Natural killer cell (primary cell): Measurements from ENCODE around the gene CD248. TPM values are rescaled to one million over a fixed set of nuclear protein-coding genes. Genes with fewer than 3 reads are reported as not detected.

ENCODE experiments used
- ATAC-seq, 3 donors: fragments of 150-1000 bp in 2 of 3; fragments of 200-7000 bp in 1 of 3; cut with Tn5 transposase; 1 replicate in 1 of 3; 2 replicates in 2 of 3; pipeline ENCODE4 v1.10.0; 2021; ENCODE audit warnings: mild to moderate bottlenecking in 2 of 3, moderate library complexity in 2 of 3
- DNase-seq, 2 donors: peaks; one replicate each; pipeline versions ENCODE4 v3.0.0 to v3.0.0-alpha.2; 2013 to 2021; ENCODE audit warnings: mixed read lengths in 1 of 2
- H3K27ac ChIP-seq: one replicate; pipeline ENCODE4 v1.5.1; 2013; ENCODE audit warnings: mild to moderate bottlenecking, low read length
- H3K27me3 ChIP-seq: one replicate; pipeline ENCODE4 v1.6.1; 2013; ENCODE audit warnings: low read length; ENCODE audit not compliant: control insufficient read depth, insufficient read depth
- H3K36me3 ChIP-seq: one replicate; pipeline ENCODE4 v1.6.1; 2013; ENCODE audit warnings: low read length; ENCODE audit not compliant: control insufficient read depth, insufficient read depth
- H3K4me1 ChIP-seq: one replicate; pipeline ENCODE4 v1.6.1; 2013; ENCODE audit warnings: low read length; ENCODE audit not compliant: control insufficient read depth, insufficient read depth
- H3K4me3 ChIP-seq: one replicate; pipeline ENCODE4 v1.5.1; 2013; ENCODE audit warnings: low read length
- H3K9me3 ChIP-seq: one replicate; pipeline ENCODE4 v1.6.1; 2013; ENCODE audit warnings: low read length; ENCODE audit not compliant: control insufficient read depth, insufficient read depth
- H3K27ac Mint-ChIP-seq, 2 donors: one replicate each; pipeline ENCODE4 v1.8.0; 2022; ENCODE audit warnings: mild to moderate bottlenecking in 2 of 2, mixed read lengths in 2 of 2, moderate library complexity in 1 of 2
- H3K27me3 Mint-ChIP-seq, 2 donors: one replicate each; pipeline ENCODE4 v1.8.0; 2022; ENCODE audit warnings: low read depth in 2 of 2, mixed read lengths in 2 of 2
- H3K36me3 Mint-ChIP-seq: one replicate; pipeline ENCODE4 v1.8.0; 2022; ENCODE audit warnings: mixed read lengths
- H3K4me1 Mint-ChIP-seq, 2 donors: one replicate each; pipeline ENCODE4 v1.8.0; 2022; ENCODE audit warnings: mixed read lengths in 2 of 2
- H3K4me3 Mint-ChIP-seq: one replicate; pipeline ENCODE4 v1.8.0; 2022; ENCODE audit warnings: mild to moderate bottlenecking, moderate library complexity, mixed read lengths
- H3K9me3 Mint-ChIP-seq, 2 donors: one replicate each; pipeline ENCODE4 v1.8.0; 2022; ENCODE audit warnings: mixed read lengths in 2 of 2
- WGBS: methylation state at CpG from one replicate; pipeline ENCODE4 v1.1.7; 2013; ENCODE audit warnings: missing lambda C conversion rate; ENCODE audit not compliant: insufficient coverage; 5-methylcytosine and 5-hydroxymethylcytosine counted together
- intact Hi-C: fragments of 100-400 bp; cut with micrococcal nuclease; formaldehyde crosslinking; loops from one replicate; pipeline ENCODE4 v1.14.2; 2022
- total RNA-seq, 4 donors: library from RNA; stranded (reverse); fragments of 120-200 nt in 1 of 4; gene quantifications; one replicate each; pipeline versions ENCODE4 v1.2.3 to v1.2.4, GENCODE V29; 2013 to 2022
- TF ChIP-seq, protein P1 (sequence below): fragments of 200-600 bp; IDR thresholded peaks from one replicate; pipeline ENCODE4 v1.8.0; 2022; ENCODE audit warnings: antibody characterized with exemption

CD248 gene
- total RNA-seq, 3 donors from 2014 or later (not counting 1 experiment from before 2014, with no cell fraction given), result 0.23 to 0.40 (median 0.32) TPM

DNA sequence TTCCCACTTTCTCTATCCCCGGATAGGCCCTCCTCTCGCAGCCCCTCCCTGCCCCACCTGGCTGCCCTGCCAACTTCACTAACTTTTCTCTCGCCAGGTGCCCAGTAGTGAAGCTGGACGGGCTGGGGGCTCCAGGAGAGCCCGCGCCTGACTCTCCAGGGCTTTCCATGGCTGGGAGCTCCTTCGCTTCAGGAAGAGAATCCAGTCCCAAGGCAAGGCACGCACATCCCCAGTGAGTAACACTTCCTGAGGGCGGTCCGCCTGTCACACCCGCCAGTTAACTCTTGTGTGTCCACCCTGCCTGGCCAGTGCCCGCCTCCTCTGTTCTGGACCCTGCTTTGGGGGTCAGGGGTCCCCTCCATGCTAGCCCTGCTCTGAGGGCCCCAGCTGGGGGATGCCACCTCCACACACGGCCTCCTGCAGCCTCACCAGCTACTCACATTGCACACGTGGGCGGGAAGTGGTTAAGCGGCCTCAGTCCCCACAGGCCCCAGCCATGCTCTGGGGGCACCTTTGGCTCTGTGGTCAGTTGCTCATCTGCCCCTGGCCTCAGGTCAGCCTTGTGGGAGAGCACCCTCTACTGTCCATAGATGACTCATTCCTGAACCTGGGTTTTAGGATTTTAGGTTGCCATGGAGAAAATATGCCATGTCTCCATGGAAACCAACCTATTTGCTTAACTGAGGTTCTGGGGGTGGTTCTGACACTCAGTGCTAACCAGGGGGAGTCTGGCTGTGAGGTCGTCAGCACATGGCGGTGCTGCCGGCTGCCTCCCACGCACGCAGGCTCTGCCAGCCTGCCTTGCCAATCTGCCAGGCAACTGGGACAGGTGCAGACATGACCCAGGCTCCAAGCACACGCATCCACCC, 19.6 kb upstream of the CD248 start, which contains the start of gene RIN1:
TSS of gene RIN1 (minus strand) at position 201 of the 869 bp plus-strand sequence. CDS start at position 169, 32 bp downstream.
- Histone ChIP-seq H3K4me1 (peaks cover 24% of the 10 kb centered on the region), H3K27me3 (no peaks in the 10 kb centered on the region), H3K27ac (peak within 1 kb of the TSS; percentile 4), H3K4me3 (peak within 1 kb of the TSS; percentile 8), H3K9me3 (no peaks in the 10 kb centered on the region), H3K36me3 (peaks cover 42% of the 10 kb centered on the region)
- H3K27ac Mint-ChIP-seq, result peak within 1 kb of the TSS; percentile 71 to 92
- ATAC-seq, result peak; percentile 75 to 88 (median 87)
- DNase-seq, result peak; percentile 71 to 74
- intact Hi-C loops, result loop anchor here (1.0 kb wide), 1 partner anchor 8 kb away; no protein-coding TSS in a partner anchor
- H3K36me3 Mint-ChIP-seq, result no peaks in the 10 kb centered on the region
- peak within 1 kb of the TSS; percentile 84 for H3K4me3 Mint-ChIP-seq
- 12% methylated on average over 22 of the region's 22 CpGs for WGBS
- no peaks in the 10 kb centered on the region for H3K9me3 Mint-ChIP-seq
- peaks cover 10 to 27% of the 10 kb centered on the region in 2 donors for H3K4me1 Mint-ChIP-seq
- TF ChIP-seq, protein P1, sequence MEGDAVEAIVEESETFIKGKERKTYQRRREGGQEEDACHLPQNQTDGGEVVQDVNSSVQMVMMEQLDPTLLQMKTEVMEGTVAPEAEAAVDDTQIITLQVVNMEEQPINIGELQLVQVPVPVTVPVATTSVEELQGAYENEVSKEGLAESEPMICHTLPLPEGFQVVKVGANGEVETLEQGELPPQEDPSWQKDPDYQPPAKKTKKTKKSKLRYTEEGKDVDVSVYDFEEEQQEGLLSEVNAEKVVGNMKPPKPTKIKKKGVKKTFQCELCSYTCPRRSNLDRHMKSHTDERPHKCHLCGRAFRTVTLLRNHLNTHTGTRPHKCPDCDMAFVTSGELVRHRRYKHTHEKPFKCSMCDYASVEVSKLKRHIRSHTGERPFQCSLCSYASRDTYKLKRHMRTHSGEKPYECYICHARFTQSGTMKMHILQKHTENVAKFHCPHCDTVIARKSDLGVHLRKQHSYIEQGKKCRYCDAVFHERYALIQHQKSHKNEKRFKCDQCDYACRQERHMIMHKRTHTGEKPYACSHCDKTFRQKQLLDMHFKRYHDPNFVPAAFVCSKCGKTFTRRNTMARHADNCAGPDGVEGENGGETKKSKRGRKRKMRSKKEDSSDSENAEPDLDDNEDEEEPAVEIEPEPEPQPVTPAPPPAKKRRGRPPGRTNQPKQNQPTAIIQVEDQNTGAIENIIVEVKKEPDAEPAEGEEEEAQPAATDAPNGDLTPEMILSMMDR, result peak; percentile 24
- H3K27me3 Mint-ChIP-seq, result peaks cover 8 to 25% of the 10 kb centered on the region in 2 donors

- peak overlapping the region; percentile 71 to 92 for H3K27ac Mint-ChIP-seq
- no peaks in the 10 kb centered on the region for H3K9me3 Mint-ChIP-seq
- Histone ChIP-seq H3K9me3 (no peaks in the 10 kb centered on the region), H3K4me3 (peak overlapping the region; percentile 8), H3K36me3 (peaks cover 34% of the 10 kb centered on the region), H3K4me1 (peaks cover 24% of the 10 kb centered on the region), H3K27me3 (peaks cover 3% of the 10 kb centered on the region), H3K27ac (no peak overlapping the region)
- no peaks in the 10 kb centered on the region for H3K36me3 Mint-ChIP-seq
- DNase-seq (peak in 1 of 2 donors; percentile 14), ATAC-seq (peak in 2 of 3 donors; percentile 17 to 20)
- H3K4me3 Mint-ChIP-seq, result peak overlapping the region; percentile 84
- TF ChIP-seq, protein P1, result no peak
- H3K4me1 Mint-ChIP-seq, result peaks cover 10 to 26% of the 10 kb centered on the region in 2 donors
- H3K27me3 Mint-ChIP-seq, result peaks cover 8 to 24% of the 10 kb centered on the region in 2 donors
- 24% methylated on average over 35 of the region's 35 CpGs for WGBS
- intact Hi-C loops, result loop anchor here (1.0 kb wide), 1 partner anchor 7 kb away; no protein-coding TSS in a partner anchor
Measured at GRCh38 chr11:66335531-66336233, 18.8 kb upstream of the CD248 start.

GRCh38 chr11:66334605-66335442, 18.0 kb upstream of the CD248 start:
- ATAC-seq (no peak), DNase-seq (peak in 1 of 2 donors; percentile 3)
- Histone ChIP-seq H3K27ac (no peak overlapping the region), H3K36me3 (peaks cover 25% of the 10 kb centered on the region), H3K9me3 (no peaks in the 10 kb centered on the region), H3K4me1 (peaks cover 25% of the 10 kb centered on the region), H3K27me3 (peaks cover 3% of the 10 kb centered on the region), H3K4me3 (no peak overlapping the region)
- no peaks in the 10 kb centered on the region for H3K9me3 Mint-ChIP-seq
- H3K36me3 Mint-ChIP-seq, result no peaks in the 10 kb centered on the region
- H3K27me3 Mint-ChIP-seq, result peaks cover 8 to 24% of the 10 kb centered on the region in 2 donors
- H3K4me1 Mint-ChIP-seq, result peaks cover 10 to 26% of the 10 kb centered on the region in 2 donors
- 89% methylated on average over 42 of the region's 42 CpGs for WGBS
- H3K27ac Mint-ChIP-seq, result peak overlapping the region in 1 of 2 donors; percentile 92
- intact Hi-C loops, result no loop called here
- peak overlapping the region; percentile 21 for H3K4me3 Mint-ChIP-seq
- TF ChIP-seq, protein P1, result no peak
